HEK293T (cell line): Measurements from ENCODE around the gene PCDHB9.
"Not testable (repeated sequence)": the region's sequence is repeated elsewhere in the genome, so short reads cannot be mapped to it uniquely, and the experiment has no call there.

ENCODE experiments used
- BHLHE40 ChIP-seq: fragments of 450-650 bp; IDR thresholded peaks from 2 replicates; pipeline ENCODE4 v1.6.1; 2016; ENCODE audit warnings: mild to moderate bottlenecking, moderate library complexity, borderline replicate concordance
- FOXM1 ChIP-seq: fragments of 450-650 bp; IDR thresholded peaks from 2 replicates; pipeline ENCODE4 v1.6.1; 2017; ENCODE audit warnings: mild to moderate bottlenecking, borderline replicate concordance
- SP1 ChIP-seq: fragments of 450-650 bp; IDR thresholded peaks from 2 replicates; pipeline ENCODE4 v1.6.1; 2017
- SUZ12 ChIP-seq: fragments of 450-650 bp; IDR thresholded peaks from 2 replicates; pipeline ENCODE4 v1.6.1; 2016; ENCODE audit warnings: mild to moderate bottlenecking
- TARDBP ChIP-seq: fragments of 450-650 bp; IDR thresholded peaks from 2 replicates; pipeline ENCODE4 v1.6.1; 2016

DNA sequence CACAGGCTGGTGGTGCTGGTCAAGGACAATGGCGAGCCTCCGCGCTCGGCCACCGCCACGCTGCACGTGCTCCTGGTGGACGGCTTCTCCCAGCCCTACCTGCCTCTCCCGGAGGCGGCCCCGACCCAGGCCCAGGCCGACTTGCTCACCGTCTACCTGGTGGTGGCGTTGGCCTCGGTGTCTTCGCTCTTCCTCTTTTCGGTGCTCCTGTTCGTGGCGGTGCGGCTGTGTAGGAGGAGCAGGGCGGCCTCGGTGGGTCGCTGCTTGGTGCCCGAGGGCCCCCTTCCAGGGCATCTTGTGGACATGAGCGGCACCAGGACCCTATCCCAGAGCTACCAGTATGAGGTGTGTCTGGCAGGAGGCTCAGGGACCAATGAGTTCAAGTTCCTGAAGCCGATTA is 29.1 kb downstream of the PCDHB9 start:
- not testable (repeated sequence) for TF ChIP-seq SP1, BHLHE40, TARDBP, FOXM1, SUZ12
